Measurements from ENCODE around the gene HMGN2.

Gene HMGN2

DNA sequence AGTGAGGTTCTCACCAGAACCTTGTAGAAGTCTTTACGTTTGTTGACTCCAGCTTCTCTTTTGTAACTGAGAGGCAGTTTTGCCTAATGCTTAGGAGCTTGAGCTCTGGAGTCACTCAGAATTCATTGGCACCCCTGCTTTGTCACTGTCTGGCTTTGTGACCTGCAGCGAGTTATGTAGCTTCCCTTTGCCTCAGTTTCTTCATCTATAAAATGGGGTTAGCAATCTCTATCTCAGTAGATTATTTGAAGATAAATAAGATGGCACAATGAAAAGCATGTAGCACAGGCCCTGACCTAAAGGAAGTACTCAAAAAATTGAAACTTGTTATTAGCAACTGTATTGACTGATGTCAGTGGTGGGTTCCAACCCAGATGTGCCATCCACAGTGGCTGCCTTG is 32.0 kb upstream of the HMGN2 start:
- TF ChIP-seq, protein P1, sequence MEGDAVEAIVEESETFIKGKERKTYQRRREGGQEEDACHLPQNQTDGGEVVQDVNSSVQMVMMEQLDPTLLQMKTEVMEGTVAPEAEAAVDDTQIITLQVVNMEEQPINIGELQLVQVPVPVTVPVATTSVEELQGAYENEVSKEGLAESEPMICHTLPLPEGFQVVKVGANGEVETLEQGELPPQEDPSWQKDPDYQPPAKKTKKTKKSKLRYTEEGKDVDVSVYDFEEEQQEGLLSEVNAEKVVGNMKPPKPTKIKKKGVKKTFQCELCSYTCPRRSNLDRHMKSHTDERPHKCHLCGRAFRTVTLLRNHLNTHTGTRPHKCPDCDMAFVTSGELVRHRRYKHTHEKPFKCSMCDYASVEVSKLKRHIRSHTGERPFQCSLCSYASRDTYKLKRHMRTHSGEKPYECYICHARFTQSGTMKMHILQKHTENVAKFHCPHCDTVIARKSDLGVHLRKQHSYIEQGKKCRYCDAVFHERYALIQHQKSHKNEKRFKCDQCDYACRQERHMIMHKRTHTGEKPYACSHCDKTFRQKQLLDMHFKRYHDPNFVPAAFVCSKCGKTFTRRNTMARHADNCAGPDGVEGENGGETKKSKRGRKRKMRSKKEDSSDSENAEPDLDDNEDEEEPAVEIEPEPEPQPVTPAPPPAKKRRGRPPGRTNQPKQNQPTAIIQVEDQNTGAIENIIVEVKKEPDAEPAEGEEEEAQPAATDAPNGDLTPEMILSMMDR (IDR thresholded peaks at IDR 0.05; ENCODE audit: control insufficient read depth, extremely low read depth, insufficient read depth): no peak
- no peak overlapping the region for H3K4me3 ChIP-seq (ENCODE audit: low read depth, low read length)

DNA sequence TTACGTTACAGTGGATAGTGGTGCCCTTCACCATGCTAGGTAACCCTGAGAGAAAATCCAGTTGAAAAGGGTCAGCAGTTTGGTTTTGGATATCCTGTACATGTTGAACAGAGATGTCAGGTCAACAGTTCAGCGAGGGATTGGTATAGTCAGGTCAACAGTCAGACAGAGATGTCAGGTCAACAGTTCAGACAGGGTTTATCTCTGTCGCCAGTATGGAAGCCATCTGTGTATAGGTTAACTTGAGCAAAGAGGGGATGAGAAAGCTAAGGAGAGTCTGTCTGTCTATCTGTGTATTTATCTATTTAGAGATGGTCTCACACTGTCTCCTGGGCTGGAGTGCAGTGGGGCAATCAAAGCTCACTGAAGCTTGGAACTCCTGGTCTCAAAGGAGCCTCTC is 22.4 kb upstream of the HMGN2 start:
- no peak for DNase-seq (ENCODE audit: low read depth)
- TF ChIP-seq, protein P1 (IDR thresholded peaks at IDR 0.05; ENCODE audit: control insufficient read depth, extremely low read depth, insufficient read depth): no peak
- H3K4me3 ChIP-seq (ENCODE audit: low read depth, low read length): no peak overlapping the region

More for the DNA sequence above, 32.0 kb upstream of the HMGN2 start:
- no peak for DNase-seq (ENCODE audit: low read depth)

DNA sequence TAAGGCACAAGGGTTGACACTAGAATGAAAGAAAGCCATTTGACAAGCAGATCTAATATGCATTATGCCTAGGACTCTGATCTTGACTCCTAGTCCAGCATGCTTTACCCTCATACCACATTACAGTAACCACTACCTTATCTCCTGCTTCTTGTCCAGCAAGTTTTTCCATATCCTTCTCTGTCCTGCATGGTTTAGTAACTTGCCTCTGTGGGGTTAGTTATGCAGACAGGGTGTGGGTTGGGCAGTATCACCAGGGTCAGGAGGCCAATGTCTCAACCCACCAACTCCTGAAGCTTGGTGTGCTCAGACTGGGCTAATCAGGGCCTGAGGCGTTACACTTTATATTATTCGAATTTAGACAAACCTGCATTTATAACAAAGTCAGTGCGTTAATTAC is 21.3 kb upstream of the HMGN2 start:
- TF ChIP-seq, protein P1 (IDR thresholded peaks at IDR 0.05; ENCODE audit: control insufficient read depth, extremely low read depth, insufficient read depth): no peak
- no peak overlapping the region for H3K4me3 ChIP-seq (ENCODE audit: low read depth, low read length)
- DNase-seq (ENCODE audit: low read depth): no peak

DNA sequence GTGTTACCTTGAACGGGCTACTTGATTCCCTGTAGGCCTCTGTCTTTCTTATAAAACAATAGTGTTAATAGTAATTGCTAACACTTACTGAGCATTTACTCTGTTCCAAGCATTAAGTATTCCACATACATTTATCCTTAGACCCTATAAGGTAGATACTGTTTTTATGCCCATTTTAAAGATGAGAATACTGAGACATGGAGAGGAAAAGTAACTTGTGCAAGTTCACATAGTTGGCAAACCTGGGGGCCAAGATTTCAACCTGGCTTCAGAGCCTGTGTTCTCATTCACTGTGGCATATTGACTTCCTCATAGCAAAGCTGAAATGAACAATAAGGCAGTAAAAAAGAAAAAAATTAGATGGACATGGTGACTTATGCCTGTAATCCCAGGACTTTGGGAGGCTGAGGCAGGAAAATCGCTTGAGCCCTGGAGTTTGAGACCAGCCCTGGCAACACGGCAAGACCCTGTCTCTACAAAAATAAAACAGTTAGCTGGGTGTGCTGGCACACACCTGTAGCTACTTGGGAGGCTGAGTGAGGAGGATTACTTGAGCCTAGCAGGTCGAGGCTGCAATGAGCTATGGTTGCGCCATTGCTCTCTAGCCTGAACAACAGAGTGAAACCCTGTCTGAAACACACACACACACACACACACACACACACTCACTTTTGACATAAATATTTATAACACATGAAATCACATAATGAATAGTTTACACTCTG is 19.6 kb upstream of the HMGN2 start:
- no peak for DNase-seq (ENCODE audit: low read depth)
- TF ChIP-seq, protein P1 (IDR thresholded peaks at IDR 0.05; ENCODE audit: control insufficient read depth, extremely low read depth, insufficient read depth): no peak
- no peak overlapping the region for H3K4me3 ChIP-seq (ENCODE audit: low read depth, low read length)

DNA sequence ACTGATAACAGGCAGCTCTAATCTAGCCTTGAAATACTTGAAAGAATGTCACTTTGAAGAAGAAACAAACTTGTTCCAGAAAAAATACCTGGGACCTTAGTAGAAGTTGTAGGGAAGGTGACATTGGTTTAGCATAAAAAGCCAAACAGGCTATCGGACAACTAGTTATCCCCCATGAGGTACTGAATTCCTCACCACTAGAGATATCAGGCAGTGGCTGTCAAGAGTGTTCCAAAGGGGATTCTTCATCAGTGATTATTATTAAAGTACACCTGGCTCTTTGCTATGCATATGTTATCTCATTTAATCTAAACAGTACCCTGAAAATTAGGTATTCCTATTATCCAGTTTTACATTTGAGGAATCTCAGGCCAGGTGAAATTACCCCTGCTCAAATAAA is 13.1 kb upstream of the HMGN2 start:
- DNase-seq (ENCODE audit: low read depth): no peak
- no peak overlapping the region for H3K4me3 ChIP-seq (ENCODE audit: low read depth, low read length)
- TF ChIP-seq, protein P1 (IDR thresholded peaks at IDR 0.05; ENCODE audit: control insufficient read depth, extremely low read depth, insufficient read depth): no peak

DNA sequence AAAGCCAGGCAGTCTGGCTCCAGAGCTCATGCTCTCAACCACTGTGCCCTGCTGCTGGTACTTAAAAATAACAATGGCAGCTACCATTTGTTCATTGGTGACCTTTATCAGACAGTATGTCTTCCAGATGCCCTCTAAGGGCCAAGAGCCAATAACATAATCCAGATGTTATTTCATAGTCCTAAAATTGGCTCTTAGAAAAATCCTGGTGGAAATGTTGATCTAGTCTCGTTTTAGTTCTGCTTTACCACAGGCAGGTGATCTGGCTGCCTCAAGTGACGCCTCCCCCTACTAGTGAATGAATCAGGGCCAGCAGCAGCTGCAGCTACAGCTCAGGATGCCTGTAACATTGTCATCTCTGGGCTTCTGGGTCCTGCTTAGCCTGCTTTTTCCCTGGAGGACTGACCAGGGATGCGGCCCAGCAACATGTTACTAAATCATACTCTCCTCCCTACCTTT is 12.6 kb upstream of the HMGN2 start:
- no peak for DNase-seq (ENCODE audit: low read depth)
- no peak overlapping the region for H3K4me3 ChIP-seq (ENCODE audit: low read depth, low read length)
- TF ChIP-seq, protein P1 (IDR thresholded peaks at IDR 0.05; ENCODE audit: control insufficient read depth, extremely low read depth, insufficient read depth): no peak

DNA sequence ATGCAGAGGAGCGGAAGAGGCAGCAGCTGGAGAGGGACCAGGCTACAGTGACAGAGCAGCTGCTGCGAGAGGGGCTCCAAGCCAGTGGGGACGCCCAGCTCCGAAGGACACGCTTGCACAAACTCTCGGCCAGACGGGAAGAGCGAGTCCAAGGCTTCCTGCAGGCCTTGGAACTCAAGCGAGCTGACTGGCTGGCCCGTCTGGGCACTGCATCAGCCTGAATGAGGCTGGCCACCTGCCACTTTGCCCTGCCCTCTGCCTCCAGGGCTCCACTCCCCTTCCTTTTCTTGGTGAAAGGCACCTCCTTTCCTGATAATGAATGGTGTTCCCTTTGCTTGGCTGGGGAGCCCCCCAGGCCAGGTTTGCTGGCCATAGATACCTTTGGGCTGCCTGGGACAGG is 3.3 kb upstream of the HMGN2 start:
- H3K4me3 ChIP-seq (ENCODE audit: low read depth, low read length): no peak overlapping the region
- TF ChIP-seq, protein P1 (IDR thresholded peaks at IDR 0.05; ENCODE audit: control insufficient read depth, extremely low read depth, insufficient read depth): no peak
- peak; percentile 30 for DNase-seq (ENCODE audit: low read depth)
